Suprapubic skin (tissue), 3 donors: ENCODE results near the gene PCDHGA3.

Source experiments
- POLR2A ChIP-seq, 2 donors: fragments of 450-650 bp; IDR thresholded peaks; one replicate each; pipeline ENCODE4 v1.6.1; 2017; ENCODE audit warnings: antibody characterized with exemption in 2 of 2, mild to moderate bottlenecking in 2 of 2, moderate library complexity in 2 of 2
- TF ChIP-seq, protein P1 (sequence below), 2 donors: fragments of 200-600 bp in 1 of 2; fragments of 450-650 bp in 1 of 2; sonication (generic) in 1 of 2; IDR thresholded peaks; one replicate each; pipeline ENCODE4 v1.5.1; 2016 to 2019; ENCODE audit warnings: antibody characterized with exemption in 2 of 2, mild to moderate bottlenecking in 1 of 2, moderate library complexity in 1 of 2

DNA sequence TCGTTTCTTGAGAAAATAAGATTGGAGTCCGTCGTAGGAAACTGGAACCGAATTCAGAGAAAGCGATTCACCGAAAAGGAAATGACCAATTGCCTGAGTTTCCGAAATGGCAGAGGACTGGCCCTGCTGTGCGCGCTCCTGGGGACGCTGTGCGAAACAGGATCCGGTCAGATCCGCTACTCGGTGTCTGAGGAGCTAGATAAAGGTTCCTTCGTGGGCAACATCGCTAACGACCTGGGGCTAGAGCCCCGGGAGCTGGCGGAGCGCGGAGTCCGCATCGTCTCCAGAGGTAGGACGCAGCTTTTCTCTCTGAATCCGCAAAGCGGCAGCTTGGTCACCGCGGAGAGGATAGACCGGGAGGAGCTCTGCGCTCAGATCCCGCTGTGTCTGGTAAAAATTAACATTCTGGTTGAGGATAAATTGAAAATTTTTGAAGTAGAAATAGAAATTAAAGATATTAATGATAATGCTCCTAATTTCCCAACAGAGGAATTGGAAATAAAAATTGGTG, 379 bp downstream of the PCDHGA3 start:
- TF ChIP-seq, protein P1, sequence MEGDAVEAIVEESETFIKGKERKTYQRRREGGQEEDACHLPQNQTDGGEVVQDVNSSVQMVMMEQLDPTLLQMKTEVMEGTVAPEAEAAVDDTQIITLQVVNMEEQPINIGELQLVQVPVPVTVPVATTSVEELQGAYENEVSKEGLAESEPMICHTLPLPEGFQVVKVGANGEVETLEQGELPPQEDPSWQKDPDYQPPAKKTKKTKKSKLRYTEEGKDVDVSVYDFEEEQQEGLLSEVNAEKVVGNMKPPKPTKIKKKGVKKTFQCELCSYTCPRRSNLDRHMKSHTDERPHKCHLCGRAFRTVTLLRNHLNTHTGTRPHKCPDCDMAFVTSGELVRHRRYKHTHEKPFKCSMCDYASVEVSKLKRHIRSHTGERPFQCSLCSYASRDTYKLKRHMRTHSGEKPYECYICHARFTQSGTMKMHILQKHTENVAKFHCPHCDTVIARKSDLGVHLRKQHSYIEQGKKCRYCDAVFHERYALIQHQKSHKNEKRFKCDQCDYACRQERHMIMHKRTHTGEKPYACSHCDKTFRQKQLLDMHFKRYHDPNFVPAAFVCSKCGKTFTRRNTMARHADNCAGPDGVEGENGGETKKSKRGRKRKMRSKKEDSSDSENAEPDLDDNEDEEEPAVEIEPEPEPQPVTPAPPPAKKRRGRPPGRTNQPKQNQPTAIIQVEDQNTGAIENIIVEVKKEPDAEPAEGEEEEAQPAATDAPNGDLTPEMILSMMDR (IDR thresholded peaks at IDR 0.05), result no peak
- no peak for TF ChIP-seq POLR2A (IDR thresholded peaks at IDR 0.05)
